K562 (cell line): ENCODE results near the gene CC2D2B. TPM values are rescaled to one million over a fixed set of nuclear protein-coding genes. Genes with fewer than 3 reads are reported as not detected.
A peak's percentile ranks its signal among the peaks of the same experiment; 100 is the strongest.

ENCODE experiments used
- ATAC-seq: fragments of 200-7000 bp; cut with Tn5 transposase; 3 replicates; pipeline ENCODE4 v1.9.1; 2020; ENCODE audit warnings: moderate library complexity
- BruUV-seq: library from RNA; stranded (reverse); fragments of 400-500 nt; replicated peaks from 2 replicates; lab custom pipeline; 2021; lab: Mats Ljungman, UMichigan
- CTCF ChIA-PET: fragments of 300-600 bp; formaldehyde crosslinking; extraction: SDS; loops from one replicate; lab custom pipeline; 2021; ENCODE audit warnings: low intra/inter-chr PET ratio; lab: Yijun Ruan, JAX
- POLR2A ChIA-PET: fragments of 300-600, 350-650 bp; sonication (Branson Sonifier 250); formaldehyde crosslinking; extraction: SDS; loops from one replicate; lab custom pipeline; 2021; ENCODE audit warnings: antibody characterized with exemption, inconsistent platforms; lab: Yijun Ruan, JAX
- DNase-seq, 4 experiments: peaks; one replicate each; pipeline versions ENCODE4 v3.0.0 to v3.0.0-alpha.2; 2011 to 2018; ENCODE audit warnings: low spot score in 3 of 4, mixed read lengths in 3 of 4; ENCODE audit errors: extremely low read depth in 1 of 4
- FAIRE-seq: peaks from 2 replicates; lab custom pipeline; 2011; peaks lifted over from hg19 to GRCh38; lab: Jason Lieb, UNC
- H2AFZ ChIP-seq: 2 replicates; pipeline ENCODE4 v1.6.0; 2011; ENCODE audit warnings: low read depth, low read length, control low read depth, inconsistent platforms
- H3K27ac ChIP-seq: fragments of 200-600 bp; 3 replicates; pipeline ENCODE4 v1.8.0; 2011; ENCODE audit warnings: low read depth, mild to moderate bottlenecking, control low read depth, inconsistent platforms, low read length, moderate library complexity, mixed read lengths; ENCODE audit errors: extremely low read depth
- H3K27me3 ChIP-seq, 2 experiments: fragments of 300-600 bp in 1 of 2; 2 replicates in 1 of 2; 3 replicates in 1 of 2; pipeline versions ENCODE4 v1.6.0 to v1.8.0; 2011; ENCODE audit warnings: inconsistent platforms in 2 of 2, low read length in 2 of 2, mild to moderate bottlenecking in 1 of 2, mixed read lengths in 1 of 2, moderate library complexity in 1 of 2; ENCODE audit not compliant: control insufficient read depth in 2 of 2, insufficient read depth in 2 of 2
- H3K36me3 ChIP-seq: fragments of 300-600 bp; 3 replicates; pipeline ENCODE4 v1.8.0; 2011; ENCODE audit warnings: mild to moderate bottlenecking, low read length, inconsistent platforms; ENCODE audit not compliant: control insufficient read depth, insufficient read depth
- H3K4me1 ChIP-seq, 2 experiments: fragments of 200-600 bp in 1 of 2; replicated peaks in 1 of 2; 2 replicates in 1 of 2; 3 replicates in 1 of 2; pipeline versions ENCODE4 v1.5.1 to v1.8.0; 2011; ENCODE audit warnings: inconsistent platforms in 2 of 2, low read length in 2 of 2, mild to moderate bottlenecking in 1 of 2, mixed read lengths in 1 of 2, moderate library complexity in 1 of 2; ENCODE audit not compliant: control insufficient read depth in 2 of 2, insufficient read depth in 2 of 2
- H3K4me2 ChIP-seq: 2 replicates; pipeline ENCODE4 v1.6.1; 2011; ENCODE audit warnings: low read length, control low read depth, inconsistent platforms, mixed read lengths; ENCODE audit not compliant: insufficient read depth
- H3K4me3 ChIP-seq: fragments of 200-600 bp; sonication (generic), shearing (Covaris generic); 2 replicates; pipeline ENCODE4 v1.5.1; 2016; ENCODE audit warnings: control low read depth, inconsistent platforms
- H3K79me2 ChIP-seq: fragments of 200-600 bp; 3 replicates; pipeline ENCODE4 v1.8.0; 2011; ENCODE audit warnings: low read length, inconsistent platforms; ENCODE audit not compliant: control insufficient read depth, insufficient read depth
- H3K9ac ChIP-seq, 2 experiments: 2 replicates each; pipeline versions ENCODE4 v1.6.0 to v1.6.1; 2011; ENCODE audit warnings: low read depth in 2 of 2, low read length in 2 of 2, control low read depth in 1 of 2, inconsistent platforms in 1 of 2, mild to moderate bottlenecking in 1 of 2, mixed read lengths in 1 of 2; ENCODE audit not compliant: insufficient read depth in 1 of 2
- H3K9me1 ChIP-seq: one replicate; pipeline ENCODE4 v1.6.0; 2011; ENCODE audit warnings: inconsistent platforms, mild to moderate bottlenecking, low read length, moderate library complexity; ENCODE audit not compliant: control insufficient read depth, insufficient read depth
- H3K9me3 ChIP-seq: replicated peaks from 2 replicates; pipeline ENCODE4 v1.5.1; 2011; ENCODE audit warnings: low read depth, low read length, inconsistent platforms; ENCODE audit not compliant: control insufficient read depth, insufficient read depth
- H4K20me1 ChIP-seq: replicated peaks from 2 replicates; pipeline ENCODE4 v1.6.1; 2011; ENCODE audit warnings: low read length, inconsistent platforms, mixed read lengths; ENCODE audit not compliant: control insufficient read depth, insufficient read depth
- CREBBP ChIP-seq: IDR thresholded peaks from one replicate; pipeline ENCODE4 v1.6.1; 2012; ENCODE audit warnings: low read depth, mild to moderate bottlenecking, control low read depth, inconsistent platforms, low read length
- DMBX1 ChIP-seq: fragments of 250-450 bp; sonication (Bioruptor Pico); IDR thresholded peaks from 2 replicates; pipeline ENCODE4 v1.8.0; 2022; ENCODE audit warnings: inconsistent platforms, mild to moderate bottlenecking, moderate library complexity, borderline replicate concordance
- HDAC2 ChIP-seq: fragments of 450-650 bp; IDR thresholded peaks from 2 replicates; pipeline ENCODE4 v1.6.1; 2016; ENCODE audit warnings: mild to moderate bottlenecking
- JUN ChIP-seq, 2 experiments: sonication (generic) in 1 of 2; formaldehyde crosslinking in 1 of 2; IDR thresholded peaks; 2 replicates each; pipeline versions ENCODE4 v1.6.1 to v1.8.0; 2012 to 2022; ENCODE audit warnings: borderline replicate concordance in 2 of 2, mild to moderate bottlenecking in 2 of 2, improper control_type of control experiment in 1 of 2, low read depth in 1 of 2, low read length in 1 of 2, missing genetic modification reagents in 1 of 2
- KAT8 ChIP-seq: fragments of 450-650 bp; IDR thresholded peaks from 2 replicates; pipeline ENCODE4 v1.6.1; 2016; ENCODE audit warnings: low read depth, mild to moderate bottlenecking
- NCOA6 ChIP-seq: fragments of 450-650 bp; IDR thresholded peaks from 2 replicates; pipeline ENCODE4 v1.6.1; 2017; ENCODE audit warnings: mild to moderate bottlenecking
- NFYB ChIP-seq: IDR thresholded peaks from 2 replicates; pipeline ENCODE4 v1.6.1; 2011; ENCODE audit warnings: mild to moderate bottlenecking, moderate library complexity; ENCODE audit not compliant: insufficient read length; ENCODE audit errors: extremely low read depth
- SIN3A ChIP-seq, 2 experiments: fragments of 150-350 bp in 1 of 2; IDR thresholded peaks; 2 replicates each; pipeline ENCODE4 v1.6.1; 2011 to 2016; ENCODE audit warnings: borderline replicate concordance in 2 of 2, low read depth in 2 of 2, low read length in 2 of 2, mild to moderate bottlenecking in 2 of 2, moderate library complexity in 2 of 2; ENCODE audit not compliant: control insufficient read depth in 1 of 2
- SMAD3 ChIP-seq: fragments of 450-650 bp; formaldehyde crosslinking; conservative IDR thresholded peaks from 2 replicates; pipeline ENCODE4 v1.4.0; 2020; ENCODE audit warnings: mild to moderate bottlenecking
- SPI1 ChIP-seq: IDR thresholded peaks from 2 replicates; pipeline ENCODE4 v1.6.1; 2011; ENCODE audit warnings: low read depth, low read length, control low read depth, borderline replicate concordance
- SRSF1 ChIP-seq: fragments of 200-400 bp; formaldehyde crosslinking; IDR thresholded peaks from 2 replicates; pipeline ENCODE4 v1.6.1; 2017; ENCODE audit warnings: mild to moderate bottlenecking, low read depth, low read length, moderate library complexity
- TRIM24 ChIP-seq, 2 experiments: fragments of 450-650 bp; IDR thresholded peaks; 2 replicates each; pipeline ENCODE4 v1.6.1; 2016
- WHSC1 ChIP-seq: IDR thresholded peaks from one replicate; pipeline ENCODE4 v1.6.1; 2012; ENCODE audit warnings: low read length, control low read depth, inconsistent platforms
- XRCC4 ChIP-seq: IDR thresholded peaks from one replicate; pipeline ENCODE4 v1.6.1; 2011; ENCODE audit not compliant: insufficient read depth, insufficient read length; ENCODE audit errors: extremely low read depth
- ZFX ChIP-seq: sonication (generic); formaldehyde crosslinking; IDR thresholded peaks from 2 replicates; pipeline ENCODE4 v1.8.0; 2022; ENCODE audit warnings: mild to moderate bottlenecking, missing genetic modification reagents, moderate library complexity
- ZNF165 ChIP-seq: fragments of 250-450 bp; sonication (Bioruptor Pico); IDR thresholded peaks from 2 replicates; pipeline ENCODE4 v1.4.0; 2020; ENCODE audit warnings: borderline replicate concordance
- ZNF212 ChIP-seq: fragments of 450-650 bp; formaldehyde crosslinking; IDR thresholded peaks from 2 replicates; pipeline ENCODE4 v1.4.0; 2020; ENCODE audit warnings: mild to moderate bottlenecking
- ZNF384 ChIP-seq: IDR thresholded peaks from 2 replicates; pipeline ENCODE4 v1.6.1; 2012; ENCODE audit warnings: low read depth, low read length, improper control_type of control experiment
- ZNF41 ChIP-seq: fragments of 250-450 bp; sonication (Bioruptor Pico); conservative IDR thresholded peaks from 2 replicates; pipeline ENCODE4 v1.4.0; 2020; ENCODE audit warnings: mild to moderate bottlenecking
- ZNF507 ChIP-seq: conservative IDR thresholded peaks from 2 replicates; pipeline ENCODE4 v1.6.1; 2017; ENCODE audit warnings: missing genetic modification characterization, missing compliant biosample characterization
- WGBS: fragments of 100-300 bp; shearing (Covaris generic); methylation state at CpG from one replicate; pipeline ENCODE4 v1.1.6; 2016; ENCODE audit warnings: low coverage, mixed read lengths; ENCODE audit not compliant: insufficient coverage; ENCODE audit errors: missing lambda C conversion rate; 5-methylcytosine and 5-hydroxymethylcytosine counted together
- in situ Hi-C: fragments of 300-500 bp; cut with MboI; formaldehyde crosslinking; loops from 4 replicates; pipeline ENCODE4 v1.15.0; 2018; ENCODE audit warnings: inconsistent platforms, mixed read lengths
- intact Hi-C: fragments of 100-400 bp; cut with micrococcal nuclease; formaldehyde crosslinking; loops from 2 replicates; pipeline ENCODE4 v1.14.2; 2022
- polyA plus RNA-seq, 8 experiments: library from polyadenylated mRNA; depleted of rRNA in 4 of 8; stranded (reverse) in 5 of 8; unstranded in 3 of 8; fragments of >200 nt; fragmentation: Nextera tagmentation in 2 of 8; fragmentation: Illumina TruSeq in 1 of 8; extraction: Ambion mirVana in 2 of 8; extraction: Trizol in 1 of 8; gene quantifications; 2 replicates each; pipeline versions ENCODE4 v1.2.1 to v1.2.3, GENCODE V29; 2011 to 2014; ENCODE audit warnings: inconsistent platforms in 1 of 8, missing spikeins in 1 of 8
- total RNA-seq, 7 experiments: library from RNA; depleted of rRNA in 6 of 7; stranded (reverse); fragments of >200 nt in 6 of 7; fragmentation: Illumina TruSeq in 2 of 7; extraction: Trizol in 2 of 7; gene quantifications; 2 replicates each; pipeline versions ENCODE4 v1.2.1 to v1.2.3, GENCODE V29; 2011 to 2021; ENCODE audit warnings: low replicate concordance in 1 of 7
- TF ChIP-seq, protein P1 (sequence below), 2 experiments: IDR thresholded peaks; 2 replicates each; pipeline ENCODE4 v1.6.1; 2012; ENCODE audit warnings: improper control_type of control experiment in 2 of 2, low read depth in 2 of 2, low read length in 2 of 2, borderline replicate concordance in 1 of 2
- TF ChIP-seq, protein P2 (sequence below): fragments of 250-450 bp; sonication (Bioruptor Pico); IDR thresholded peaks from 2 replicates; pipeline ENCODE4 v1.8.0; 2022; ENCODE audit warnings: moderate library complexity, mild to moderate bottlenecking, inconsistent platforms

The CC2D2B gene
- total and polyA plus RNA-seq, 9 of the 15 experiments (the other 6 are each of a cell fraction or from before 2014, with no cell fraction given), result 0.10 to 0.34 (median 0.20) TPM; not detected in 5

- Histone ChIP-seq H3K27ac (no peak overlapping the region), H2AFZ (no peak overlapping the region), H3K4me3 (no peak overlapping the region), H4K20me1 (no peaks in the 10 kb centered on the region), H3K4me1 (no peaks in the 10 kb centered on the region), H3K9ac (no peak overlapping the region), H3K9me3 (no peaks in the 10 kb centered on the region), H3K36me3 (peaks cover 39% of the 10 kb centered on the region), H3K4me2 (no peak overlapping the region), H3K9me1 (no peaks in the 10 kb centered on the region), H3K27me3 (no peaks in the 10 kb centered on the region), H3K79me2 (no peaks in the 10 kb centered on the region)
- FAIRE-seq, result no peak
- ChIA-PET POLR2A (no interaction called here), CTCF (no interaction called here)
- WGBS, result 71% methylated on average over 4 of the region's 4 CpGs
- ATAC-seq, result no peak
- no TSS peak for BruUV-seq
- intact Hi-C loops, result no loop called here
- DNase-seq, result no peak
- in situ Hi-C loops, result no loop called here
- TF ChIP-seq SMAD3 (CRISPR knock-in tag) (no peak), CREBBP (no peak), SIN3A (IDR thresholded peaks at IDR 0.05; ENCODE audit: borderline replicate concordance in 2 of 2, control insufficient read depth in 1 of 2, low read depth in 2 of 2, low read length in 2 of 2) (no peak), WHSC1 (no peak), ZFX (CRISPR knock-in tag) (peak; percentile 53), KAT8 (no peak), ZNF212 (CRISPR knock-in tag) (no peak), SRSF1 (no peak), ZNF384 (peak; percentile 38; the same call in 1 of the 2 replicates), ZNF507 (tag) (no peak), SPI1 (peak; percentile 46; the same call in 1 of the 2 replicates), HDAC2 (no peak), TRIM24 (IDR thresholded peaks at IDR 0.05) (no peak), ZNF165 (no peak), NCOA6 (no peak), DMBX1 (CRISPR knock-in tag) (no peak), XRCC4 (no peak), NFYB (no peak), ZNF41 (CRISPR knock-in tag) (no peak), JUN (IDR thresholded peaks at IDR 0.05; ENCODE audit: borderline replicate concordance, low read depth, low read length) (no peak), JUN (CRISPR knock-in tag; IDR thresholded peaks at IDR 0.05; ENCODE audit: borderline replicate concordance) (no peak)
- TF ChIP-seq, protein P1, sequence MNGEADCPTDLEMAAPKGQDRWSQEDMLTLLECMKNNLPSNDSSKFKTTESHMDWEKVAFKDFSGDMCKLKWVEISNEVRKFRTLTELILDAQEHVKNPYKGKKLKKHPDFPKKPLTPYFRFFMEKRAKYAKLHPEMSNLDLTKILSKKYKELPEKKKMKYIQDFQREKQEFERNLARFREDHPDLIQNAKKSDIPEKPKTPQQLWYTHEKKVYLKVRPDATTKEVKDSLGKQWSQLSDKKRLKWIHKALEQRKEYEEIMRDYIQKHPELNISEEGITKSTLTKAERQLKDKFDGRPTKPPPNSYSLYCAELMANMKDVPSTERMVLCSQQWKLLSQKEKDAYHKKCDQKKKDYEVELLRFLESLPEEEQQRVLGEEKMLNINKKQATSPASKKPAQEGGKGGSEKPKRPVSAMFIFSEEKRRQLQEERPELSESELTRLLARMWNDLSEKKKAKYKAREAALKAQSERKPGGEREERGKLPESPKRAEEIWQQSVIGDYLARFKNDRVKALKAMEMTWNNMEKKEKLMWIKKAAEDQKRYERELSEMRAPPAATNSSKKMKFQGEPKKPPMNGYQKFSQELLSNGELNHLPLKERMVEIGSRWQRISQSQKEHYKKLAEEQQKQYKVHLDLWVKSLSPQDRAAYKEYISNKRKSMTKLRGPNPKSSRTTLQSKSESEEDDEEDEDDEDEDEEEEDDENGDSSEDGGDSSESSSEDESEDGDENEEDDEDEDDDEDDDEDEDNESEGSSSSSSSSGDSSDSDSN (IDR thresholded peaks at IDR 0.05; ENCODE audit: borderline replicate concordance in 1 of 2, low read depth in 2 of 2, low read length in 2 of 2), result no peak
- TF ChIP-seq, protein P2, sequence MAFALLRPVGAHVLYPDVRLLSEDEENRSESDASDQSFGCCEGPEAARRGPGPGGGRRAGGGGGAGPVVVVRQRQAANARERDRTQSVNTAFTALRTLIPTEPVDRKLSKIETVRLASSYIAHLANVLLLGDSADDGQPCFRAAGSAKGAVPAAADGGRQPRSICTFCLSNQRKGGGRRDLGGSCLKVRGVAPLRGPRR (CRISPR knock-in tag), result no peak
Measured at GRCh38 chr10:95896071-95896850, 11.5 kb upstream of the CC2D2B start.
